ENCODE measurements around the gene CXCL11. TPM values are rescaled to one million over a fixed set of nuclear protein-coding genes. Genes with fewer than 3 reads are reported as not detected.

Gene CXCL11
- total RNA-seq, 1 experiment from 2014 or later: 0.30 TPM

DNA sequence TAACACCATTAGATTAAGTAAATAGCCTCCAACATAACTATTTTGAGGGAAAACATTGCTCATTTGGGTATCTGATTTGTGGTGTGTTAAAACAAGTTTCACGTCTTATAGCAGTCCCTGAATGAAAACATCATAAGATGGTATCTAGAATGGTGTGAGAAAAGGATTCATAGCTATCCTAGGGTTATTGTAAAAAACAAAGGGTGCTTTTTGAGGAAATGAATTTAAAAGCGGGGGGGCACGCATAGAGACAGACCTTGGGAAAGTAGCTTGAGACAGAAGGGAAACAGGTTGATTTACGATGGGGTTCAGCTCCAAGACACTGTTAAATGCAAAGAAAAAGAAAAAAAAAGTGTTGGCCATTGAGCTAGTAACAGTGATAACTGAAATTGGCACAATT lies 11.8 kb downstream of the CXCL11 start:
- ChIA-PET POLR2A (ENCODE audit: low non-redundant PET) (no interaction called here), CTCF (no interaction called here)
- no peaks in the 10 kb centered on the region for H3K9me3 ChIP-seq (ENCODE audit: low read depth, low read length, poor library complexity, severe bottlenecking)
- H3K27ac ChIP-seq (ENCODE audit: low read depth, low read length, poor library complexity, severe bottlenecking): no peak overlapping the region
- H3K4me3 ChIP-seq (ENCODE audit: low read depth, low read length, poor library complexity, severe bottlenecking): no peak overlapping the region
- no peaks in the 10 kb centered on the region for H3K36me3 ChIP-seq (ENCODE audit: insufficient read depth, low read length, poor library complexity, severe bottlenecking)
- no peaks in the 10 kb centered on the region for H3K4me1 ChIP-seq (ENCODE audit: insufficient read depth, low read length, poor library complexity, severe bottlenecking)
- H3K27me3 ChIP-seq (replicated peaks; ENCODE audit: insufficient read depth, low read depth, low read length, poor library complexity): no peaks in the 10 kb centered on the region
- TF ChIP-seq EZH2 (IDR thresholded peaks at IDR 0.05; ENCODE audit: borderline replicate concordance, low read depth, low read length, poor library complexity, severe bottlenecking): no peak
- TF ChIP-seq, protein P1, sequence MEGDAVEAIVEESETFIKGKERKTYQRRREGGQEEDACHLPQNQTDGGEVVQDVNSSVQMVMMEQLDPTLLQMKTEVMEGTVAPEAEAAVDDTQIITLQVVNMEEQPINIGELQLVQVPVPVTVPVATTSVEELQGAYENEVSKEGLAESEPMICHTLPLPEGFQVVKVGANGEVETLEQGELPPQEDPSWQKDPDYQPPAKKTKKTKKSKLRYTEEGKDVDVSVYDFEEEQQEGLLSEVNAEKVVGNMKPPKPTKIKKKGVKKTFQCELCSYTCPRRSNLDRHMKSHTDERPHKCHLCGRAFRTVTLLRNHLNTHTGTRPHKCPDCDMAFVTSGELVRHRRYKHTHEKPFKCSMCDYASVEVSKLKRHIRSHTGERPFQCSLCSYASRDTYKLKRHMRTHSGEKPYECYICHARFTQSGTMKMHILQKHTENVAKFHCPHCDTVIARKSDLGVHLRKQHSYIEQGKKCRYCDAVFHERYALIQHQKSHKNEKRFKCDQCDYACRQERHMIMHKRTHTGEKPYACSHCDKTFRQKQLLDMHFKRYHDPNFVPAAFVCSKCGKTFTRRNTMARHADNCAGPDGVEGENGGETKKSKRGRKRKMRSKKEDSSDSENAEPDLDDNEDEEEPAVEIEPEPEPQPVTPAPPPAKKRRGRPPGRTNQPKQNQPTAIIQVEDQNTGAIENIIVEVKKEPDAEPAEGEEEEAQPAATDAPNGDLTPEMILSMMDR (conservative IDR thresholded peaks at IDR 0.05; ENCODE audit: low read depth, low read length): no peak
- no TSS peak for BruUV-seq (replicated peaks)
- no peak for DNase-seq (ENCODE audit: low spot score)
- intact Hi-C loops (cut with micrococcal nuclease; ENCODE audit: unreplicated experiment): no loop called here

DNA sequence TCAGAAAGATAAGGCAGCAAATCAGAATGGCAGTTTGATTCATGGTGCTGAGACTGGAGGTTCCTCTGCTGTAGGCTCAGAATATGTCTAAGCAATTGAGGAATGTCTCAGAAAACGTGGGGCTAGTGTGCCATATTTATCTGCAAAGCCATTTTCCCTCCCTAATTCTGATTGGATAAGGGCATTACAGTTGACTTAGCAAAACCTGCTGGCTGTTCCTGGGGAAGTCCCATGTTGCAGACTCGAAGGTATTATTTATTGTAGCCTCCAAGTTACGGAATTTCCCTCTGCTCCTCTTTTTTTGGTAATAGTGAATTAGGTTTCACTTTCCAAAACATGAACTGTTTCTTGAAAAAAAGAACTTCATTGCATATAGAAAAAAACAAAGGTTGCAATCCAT lies 12.5 kb downstream of the CXCL11 start, which contains the start of gene CXCL10:
Gene CXCL10, minus strand, starts transcription at position 109 of the 400 bp plus-strand sequence. Its CDS starts 66 bp downstream, at position 43.
- no peaks in the 10 kb centered on the region for H3K36me3 ChIP-seq (ENCODE audit: insufficient read depth, low read length, poor library complexity, severe bottlenecking)
- BruUV-seq (replicated peaks): no TSS peak
- no peak for DNase-seq (ENCODE audit: low spot score)
- CTCF ChIA-PET: no interaction called here
- intact Hi-C loops (cut with micrococcal nuclease; ENCODE audit: unreplicated experiment): no loop called here
- H3K9me3 ChIP-seq (ENCODE audit: low read depth, low read length, poor library complexity, severe bottlenecking): no peaks in the 10 kb centered on the region
- POLR2A ChIA-PET (ENCODE audit: low non-redundant PET): no interaction called here
- no peaks in the 10 kb centered on the region for H3K27me3 ChIP-seq (replicated peaks; ENCODE audit: insufficient read depth, low read depth, low read length, poor library complexity)
- no peak within 1 kb of the TSS for H3K4me3 ChIP-seq (ENCODE audit: low read depth, low read length, poor library complexity, severe bottlenecking)
- no peaks in the 10 kb centered on the region for H3K4me1 ChIP-seq (ENCODE audit: insufficient read depth, low read length, poor library complexity, severe bottlenecking)
- no peak within 1 kb of the TSS for H3K27ac ChIP-seq (ENCODE audit: low read depth, low read length, poor library complexity, severe bottlenecking)
- TF ChIP-seq EZH2 (IDR thresholded peaks at IDR 0.05; ENCODE audit: borderline replicate concordance, low read depth, low read length, poor library complexity, severe bottlenecking): no peak
- TF ChIP-seq, protein P1 (conservative IDR thresholded peaks at IDR 0.05; ENCODE audit: low read depth, low read length): no peak

DNA sequence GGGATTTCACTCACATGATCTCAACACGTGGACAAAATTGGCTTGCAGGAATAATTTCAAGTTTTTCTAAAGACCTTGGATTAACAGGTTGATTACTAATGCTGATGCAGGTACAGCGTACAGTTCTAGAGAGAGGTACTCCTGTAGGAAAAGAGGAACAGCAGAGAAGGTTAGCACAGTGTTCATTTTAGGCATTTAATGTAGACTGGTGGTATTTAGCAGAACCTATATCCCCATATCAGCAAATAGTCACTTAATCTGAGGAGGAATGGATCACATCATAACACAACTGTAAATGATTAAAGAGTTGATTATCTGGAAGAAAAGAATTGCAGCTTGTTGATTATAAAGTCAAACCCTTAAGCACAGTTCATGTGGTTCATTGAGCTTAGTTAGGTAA lies 13.2 kb downstream of the CXCL11 start:
- no TSS peak for BruUV-seq (replicated peaks)
- no peaks in the 10 kb centered on the region for H3K4me1 ChIP-seq (ENCODE audit: insufficient read depth, low read length, poor library complexity, severe bottlenecking)
- intact Hi-C loops (cut with micrococcal nuclease; ENCODE audit: unreplicated experiment): no loop called here
- CTCF ChIA-PET: no interaction called here
- H3K27ac ChIP-seq (ENCODE audit: low read depth, low read length, poor library complexity, severe bottlenecking): no peak overlapping the region
- no peak for TF ChIP-seq EZH2 (IDR thresholded peaks at IDR 0.05; ENCODE audit: borderline replicate concordance, low read depth, low read length, poor library complexity, severe bottlenecking)
- TF ChIP-seq, protein P1 (conservative IDR thresholded peaks at IDR 0.05; ENCODE audit: low read depth, low read length): no peak
- no peaks in the 10 kb centered on the region for H3K9me3 ChIP-seq (ENCODE audit: low read depth, low read length, poor library complexity, severe bottlenecking)
- H3K27me3 ChIP-seq (replicated peaks; ENCODE audit: insufficient read depth, low read depth, low read length, poor library complexity): no peaks in the 10 kb centered on the region
- no peaks in the 10 kb centered on the region for H3K36me3 ChIP-seq (ENCODE audit: insufficient read depth, low read length, poor library complexity, severe bottlenecking)
- POLR2A ChIA-PET (ENCODE audit: low non-redundant PET): no interaction called here
- DNase-seq (ENCODE audit: low spot score): no peak
- no peak overlapping the region for H3K4me3 ChIP-seq (ENCODE audit: low read depth, low read length, poor library complexity, severe bottlenecking)
